Stimulated activated CD8-positive, alpha-beta memory T cell treated with anti-CD3 and anti-CD28 coated beads, Interleukin-2, amount 100 ng/mL, for 1 hour (primary cell): Measurements from ENCODE around the gene SMIM10.
"Not testable (repeated sequence)": the region's sequence is repeated elsewhere in the genome, so short reads cannot be mapped to it uniquely, and the experiment has no call there.

ENCODE experiments used
- DNase-seq, 2 donors: peaks; one replicate each; pipeline ENCODE4 v3.0.0-alpha.2; 2020; ENCODE audit warnings: low read depth in 2 of 2

The SMIM10 gene

DNA sequence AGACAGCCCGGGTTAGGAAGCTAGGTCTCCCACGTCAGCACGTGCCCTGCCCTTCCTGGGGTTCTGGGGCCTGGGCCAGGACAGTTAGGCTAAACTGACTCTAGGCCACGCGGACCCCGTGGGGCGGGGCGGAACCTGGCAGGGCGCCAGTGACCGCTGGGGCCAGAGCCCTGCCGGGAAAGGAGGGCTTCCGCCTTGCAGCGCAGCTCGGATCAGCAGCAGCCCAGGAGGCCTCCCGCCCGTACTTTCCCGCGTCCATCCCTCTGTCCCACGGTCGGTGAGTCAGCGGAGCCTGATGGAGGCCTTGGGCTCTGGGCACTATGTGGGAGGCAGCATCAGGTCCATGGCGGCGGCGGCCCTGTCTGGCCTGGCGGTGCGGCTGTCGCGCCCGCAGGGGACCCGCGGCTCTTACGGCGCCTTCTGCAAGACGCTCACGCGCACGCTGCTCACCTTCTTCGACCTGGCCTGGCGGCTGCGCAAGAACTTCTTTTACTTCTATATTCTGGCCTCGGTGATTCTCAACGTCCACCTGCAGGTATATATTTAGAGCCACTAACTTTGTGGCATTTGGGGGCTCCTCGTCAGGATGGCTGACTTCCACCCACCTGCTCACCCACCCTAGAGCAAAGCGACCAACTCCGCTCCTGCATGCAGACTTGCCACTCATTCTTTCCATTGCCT is at the start of gene SMIM10:
SMIM10 (plus strand) TSS at position 191 of the 681 bp plus-strand sequence; CDS start at position 296, 105 bp downstream.
- DNase-seq: no peak

DNA sequence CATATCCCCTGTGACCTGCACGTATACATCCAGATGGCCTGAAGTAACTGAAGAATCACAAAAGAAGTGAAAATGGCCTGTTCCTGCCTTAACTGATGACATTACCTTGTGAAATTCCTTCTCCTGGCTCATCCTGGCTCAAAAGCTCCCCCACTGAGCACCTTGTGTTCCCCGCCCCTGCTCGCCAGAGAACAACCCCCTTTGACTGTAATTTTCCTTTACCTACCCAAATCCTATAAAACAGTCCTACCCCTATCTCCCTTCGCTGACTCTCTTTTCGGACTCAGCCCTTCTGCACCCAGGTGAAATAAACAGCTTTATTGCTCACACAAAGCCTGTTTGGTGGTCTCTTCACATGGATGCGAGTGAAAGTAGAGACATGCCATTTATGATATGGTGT is 44.4 kb upstream of the SMIM10 start:
- not testable (repeated sequence) for DNase-seq

- DNase-seq: no peak
These were observed 42.2 kb upstream of the SMIM10 start for GRCh38 chrX:134948333-134949241.

GRCh38 chrX:134949271-134949670 is 41.5 kb upstream of the SMIM10 start:
- DNase-seq: no peak

DNA sequence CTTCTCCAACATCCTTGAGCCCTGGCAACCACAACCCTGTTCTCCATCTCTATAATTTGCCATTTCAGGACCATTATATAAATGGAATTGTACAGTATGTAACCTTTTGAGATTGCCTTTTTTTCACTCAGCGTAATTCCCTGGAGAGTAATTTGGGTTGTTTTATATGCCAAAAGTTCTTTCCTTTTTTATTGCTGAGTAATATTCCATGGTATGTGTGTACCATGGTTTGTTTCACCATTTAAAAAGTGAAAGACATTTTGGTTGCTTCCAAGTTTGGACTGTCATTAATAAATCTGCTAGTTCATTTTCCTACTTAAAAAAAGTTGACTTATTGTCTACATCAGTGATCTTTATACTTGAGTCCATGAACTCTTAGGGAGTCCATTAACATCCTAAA is 33.0 kb upstream of the SMIM10 start:
- DNase-seq: no peak

DNA sequence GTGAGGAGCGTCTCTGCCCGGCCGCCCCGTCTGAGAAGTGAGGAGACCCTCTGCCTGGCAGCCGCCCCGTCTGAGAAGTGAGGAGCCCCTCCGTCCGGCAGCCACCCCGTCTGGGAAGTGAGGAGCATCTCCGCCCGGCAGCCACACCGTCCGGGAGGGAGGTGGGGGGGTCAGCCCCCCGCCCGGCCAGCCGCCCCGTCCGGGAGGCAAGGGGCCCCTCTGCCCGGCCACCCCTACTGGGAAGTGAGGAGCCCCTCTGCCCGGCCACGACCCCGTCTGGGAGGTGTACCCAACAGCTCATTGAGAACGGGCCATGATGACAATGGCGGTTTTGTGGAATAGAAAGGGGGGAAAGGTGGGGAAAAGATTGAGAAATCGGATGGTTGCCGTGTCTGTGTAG is 30.4 kb upstream of the SMIM10 start:
- not testable (repeated sequence) for DNase-seq

DNA sequence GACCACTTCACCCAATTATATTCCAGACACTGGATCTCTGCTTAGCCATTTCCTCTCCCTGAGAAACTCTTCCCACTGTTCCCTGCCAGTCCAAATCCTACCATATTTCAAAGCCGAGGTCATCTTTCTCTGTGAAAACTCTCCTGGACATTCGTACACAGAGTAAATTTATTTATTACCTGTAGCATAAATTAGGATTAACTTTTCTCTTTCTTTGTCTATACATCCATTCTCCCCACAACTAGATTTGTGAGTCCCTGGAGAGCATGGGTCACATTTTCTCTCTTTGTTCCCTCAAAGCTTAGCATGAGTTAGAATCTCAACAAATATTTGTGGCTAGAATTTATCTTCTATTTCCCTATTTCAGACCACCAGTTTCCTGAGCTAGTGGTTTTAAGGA is 27.8 kb upstream of the SMIM10 start:
- no peak for DNase-seq

DNA sequence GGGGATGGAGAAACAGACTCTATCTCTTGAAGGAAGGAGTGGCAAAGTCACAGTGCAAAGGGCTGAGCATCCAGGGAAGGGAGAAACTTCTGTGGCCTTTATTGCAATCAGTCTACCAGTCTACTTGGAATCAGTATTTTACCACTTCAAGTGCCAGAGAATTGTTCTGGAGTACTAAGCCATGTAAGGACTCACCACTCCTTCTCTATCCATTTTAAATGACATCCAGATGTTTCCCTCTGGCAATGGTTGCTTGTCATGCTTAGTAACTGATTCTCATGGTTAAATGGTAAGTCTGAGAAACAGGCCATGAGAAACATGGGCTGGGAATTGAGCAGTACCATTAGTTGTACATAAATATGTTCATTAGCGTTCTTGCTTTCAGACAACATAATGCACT is 21.1 kb upstream of the SMIM10 start:
- no peak for DNase-seq

- DNase-seq: no peak
These were observed 18.9 kb upstream of the SMIM10 start for GRCh38 chrX:134971926-134972325.

GRCh38 chrX:134975516-134975915 is 15.3 kb upstream of the SMIM10 start:
- DNase-seq: no peak

GRCh38 chrX:134981910-134982309 is 8.9 kb upstream of the SMIM10 start:
- DNase-seq: no peak

DNA sequence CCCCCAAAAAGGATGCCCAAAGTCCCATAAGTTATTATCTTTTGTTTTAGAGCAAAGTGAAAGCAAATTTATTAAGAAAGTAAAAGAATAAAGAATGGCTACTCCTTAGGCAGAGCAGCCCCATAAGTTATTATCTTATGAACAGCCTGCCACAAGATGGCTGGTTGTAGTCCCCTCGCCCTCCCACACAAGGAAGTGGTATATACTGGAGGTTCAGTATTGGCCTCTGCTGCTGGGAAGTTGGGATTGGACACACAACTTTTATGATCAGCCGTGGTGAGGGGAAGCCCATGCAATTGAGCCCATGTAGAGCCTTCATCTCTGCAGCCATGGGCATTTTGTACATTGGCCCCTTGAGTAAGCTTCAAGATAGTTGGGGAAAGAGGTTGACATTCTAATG is 8.0 kb upstream of the SMIM10 start:
- DNase-seq: no peak

DNA sequence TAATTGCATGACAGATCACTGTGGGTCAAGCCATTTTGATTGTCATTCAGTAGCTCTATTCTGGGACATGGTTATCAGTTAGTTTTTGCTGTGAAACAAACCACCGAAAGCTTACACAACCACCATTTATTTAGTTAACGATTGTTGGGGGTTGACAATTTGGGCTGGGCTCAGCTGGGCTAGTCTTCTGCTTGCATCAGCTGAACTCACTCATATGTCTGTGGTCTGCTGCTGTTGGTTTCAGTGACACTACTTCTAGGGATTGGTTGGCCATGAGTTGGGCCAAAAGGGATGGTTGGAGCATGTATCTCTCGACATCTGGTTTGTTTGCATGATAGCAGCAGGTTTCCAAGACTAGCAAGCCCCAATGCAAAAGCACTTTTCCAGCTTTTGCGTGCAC is 5.3 kb upstream of the SMIM10 start:
- DNase-seq: no peak

DNA sequence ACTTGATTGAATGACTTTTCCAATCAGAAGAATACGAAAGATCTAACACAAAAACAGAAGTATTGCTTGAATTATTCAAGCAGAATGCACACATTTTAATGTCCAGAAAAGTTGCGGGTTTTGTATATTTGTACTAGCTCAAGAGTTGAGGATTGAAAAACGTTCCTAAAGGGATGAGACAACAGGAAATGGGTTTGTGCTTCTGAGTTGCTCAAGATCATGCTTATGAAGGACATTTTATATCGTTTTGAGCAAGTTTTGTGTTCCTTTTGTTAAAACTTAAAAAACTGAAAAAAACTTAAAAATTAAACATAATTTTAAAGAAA is 353 bp upstream of the SMIM10 start:
- no peak for DNase-seq

DNA sequence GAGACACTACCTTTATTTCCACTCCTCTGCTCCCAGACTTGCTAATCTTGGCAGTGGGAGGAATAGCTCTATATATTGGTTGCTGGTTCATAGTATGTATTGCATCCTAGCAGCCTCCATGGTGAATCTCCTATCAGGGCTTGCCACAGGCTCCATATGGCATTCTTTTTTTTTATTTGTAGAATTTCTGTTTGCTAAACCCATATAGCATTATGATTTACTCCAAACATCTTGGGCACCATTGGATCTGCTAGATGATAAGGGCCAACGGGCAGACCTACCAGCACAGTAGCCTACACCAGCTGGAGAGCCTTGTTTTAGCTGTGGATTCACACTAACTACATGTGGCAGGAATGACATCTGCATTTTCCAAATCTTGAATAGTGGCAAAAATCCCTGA is 6.9 kb downstream of the SMIM10 start:
- no peak for DNase-seq

GRCh38 chrX:134998246-134998645 is 7.5 kb downstream of the SMIM10 start:
- DNase-seq: no peak

DNA sequence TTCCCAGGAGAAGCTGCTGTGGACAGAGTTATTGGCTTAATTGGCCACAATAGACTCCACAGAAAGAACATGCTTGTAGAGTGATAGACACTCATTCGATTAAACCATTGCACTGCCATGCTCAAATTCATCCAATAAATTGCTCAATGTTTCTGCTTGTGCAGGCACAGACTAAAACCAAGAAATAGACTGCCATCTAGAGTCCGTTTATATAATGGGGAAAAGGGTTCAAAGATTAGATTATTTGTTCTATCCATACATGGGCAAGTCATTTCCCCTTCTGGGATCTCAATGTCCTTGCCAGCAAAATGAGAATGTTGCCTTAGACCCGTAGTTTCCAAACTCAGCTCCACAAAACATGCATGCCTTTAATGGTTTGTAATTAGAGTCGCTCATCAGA is 8.7 kb downstream of the SMIM10 start:
- DNase-seq: no peak

DNA sequence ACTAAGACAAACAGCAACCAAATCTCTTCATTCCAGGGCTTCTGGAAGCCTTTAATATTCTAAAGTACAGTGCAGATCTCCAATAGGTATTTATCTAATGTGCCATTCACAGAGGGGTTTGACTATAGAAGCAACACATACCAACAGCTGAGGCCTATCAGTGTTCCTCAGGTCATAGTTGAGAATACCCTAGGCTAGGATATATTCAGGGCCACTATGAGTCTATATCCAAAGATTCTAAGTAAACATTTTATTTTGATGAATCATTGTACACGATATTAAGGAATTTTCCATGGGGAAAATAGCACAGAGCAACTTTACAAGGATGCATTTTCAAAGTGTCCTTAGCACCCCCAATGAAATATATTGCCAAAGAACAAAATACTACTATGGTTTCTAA is 9.7 kb downstream of the SMIM10 start:
- no peak for DNase-seq

GRCh38 chrX:135003876-135004623 is 13.3 kb downstream of the SMIM10 start:
- peak; percentile 72 to 74 for DNase-seq

GRCh38 chrX:135006187-135006586 is 15.4 kb downstream of the SMIM10 start:
- DNase-seq: no peak

- DNase-seq: no peak
These were observed 18.3 kb downstream of the SMIM10 start for GRCh38 chrX:135009057-135009610.

- DNase-seq: no peak
These were observed 19.0 kb downstream of the SMIM10 start for GRCh38 chrX:135009838-135010237.
